ENCODE data around the gene ELSPBP1.
A peak's percentile ranks its signal among the peaks of the same experiment; 100 is the strongest.
"Not testable (repeated sequence)": the region's sequence is repeated elsewhere in the genome, so short reads cannot be mapped to it uniquely, and the experiment has no call there.

Gene ELSPBP1

DNA sequence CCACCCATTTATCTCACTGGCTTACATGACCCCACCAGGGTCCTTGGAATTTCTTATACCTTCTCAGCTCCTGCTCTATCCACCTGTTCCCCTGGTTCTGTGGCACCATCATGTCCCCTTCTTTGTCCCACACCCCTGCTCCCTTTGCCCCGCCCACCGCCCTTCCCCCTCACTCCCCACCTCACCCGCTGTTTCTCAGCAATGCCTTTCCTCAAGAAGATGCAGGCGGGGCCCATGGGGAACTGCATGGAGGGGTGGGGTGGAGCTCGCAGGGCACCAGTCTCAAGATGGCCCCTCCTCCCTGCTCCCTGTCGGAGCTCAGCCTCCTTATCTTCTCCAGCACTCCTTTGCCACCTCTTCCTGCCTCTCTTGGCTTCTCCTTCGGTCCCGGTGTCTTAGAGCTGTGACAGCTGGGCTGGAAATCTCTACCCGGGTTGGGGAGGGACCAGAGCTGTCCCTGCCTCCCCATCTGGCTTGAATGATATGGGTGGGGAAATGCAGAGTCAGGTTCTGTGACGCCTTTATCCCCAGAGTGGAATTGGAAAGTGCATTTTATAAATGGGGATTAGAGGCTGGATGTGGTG is 49.3 kb downstream of the ELSPBP1 start, which contains the start of gene CABP5:
Gene CABP5, minus strand, starts transcription at position 405 of the 584 bp plus-strand sequence. Its CDS starts 157 bp downstream, at position 248.
- no peak for DNase-seq (ENCODE audit: low spot score)

DNA sequence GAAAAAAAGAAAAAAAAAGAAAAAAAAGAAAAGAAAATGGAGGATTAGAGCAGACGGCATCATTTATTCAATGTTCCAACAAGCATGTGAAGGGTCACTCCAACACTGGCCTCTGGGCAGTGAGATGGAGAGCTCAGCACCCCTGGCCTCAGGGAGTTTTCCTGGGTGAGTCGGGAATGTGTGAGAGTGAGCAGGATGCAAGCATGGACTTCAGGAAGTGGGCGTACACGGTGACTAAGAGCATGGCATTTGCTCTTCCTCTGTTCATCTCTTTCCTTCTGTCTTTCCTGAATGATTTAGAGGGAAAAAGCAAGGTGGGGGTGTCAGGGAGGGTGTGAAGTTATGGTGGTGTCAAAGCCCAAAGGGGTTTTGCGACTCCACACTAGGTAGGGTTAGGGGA is 50.1 kb downstream of the ELSPBP1 start:
- DNase-seq (ENCODE audit: low spot score), result no peak

DNA sequence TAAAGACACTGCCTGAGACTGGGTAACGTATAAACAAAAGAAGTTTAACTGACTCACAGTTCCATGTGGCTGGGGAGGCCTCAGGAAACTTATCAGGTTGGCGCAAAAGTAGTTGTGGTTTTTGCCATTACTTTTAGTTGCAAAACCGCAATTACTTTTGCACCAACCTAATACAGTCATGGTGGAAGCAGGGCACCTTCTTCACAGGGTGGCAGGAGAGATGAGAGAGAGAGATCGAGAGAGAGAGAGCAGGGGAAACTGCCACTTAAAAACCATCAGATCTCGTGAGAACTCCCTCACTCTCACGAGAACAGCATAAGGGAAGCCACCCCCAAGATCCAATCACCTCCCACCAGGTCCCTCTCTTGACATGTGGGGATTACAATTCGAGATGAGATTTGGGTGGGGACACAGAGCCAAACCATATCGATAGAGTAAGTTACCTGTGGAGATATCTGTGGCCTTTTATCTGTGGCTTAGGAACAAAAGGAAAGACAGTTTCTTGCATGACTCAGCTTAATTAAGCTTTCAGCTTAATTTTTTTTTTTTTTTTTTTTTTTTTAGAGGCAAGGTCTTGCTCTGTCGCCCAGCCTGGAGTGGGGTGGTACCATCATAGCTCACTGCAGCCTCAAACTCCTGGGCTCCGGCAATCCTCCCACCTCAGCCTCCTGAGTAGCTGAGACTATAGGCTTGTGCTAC is 57.1 kb downstream of the ELSPBP1 start:
- peak; percentile 9 for DNase-seq (ENCODE audit: low spot score)

DNA sequence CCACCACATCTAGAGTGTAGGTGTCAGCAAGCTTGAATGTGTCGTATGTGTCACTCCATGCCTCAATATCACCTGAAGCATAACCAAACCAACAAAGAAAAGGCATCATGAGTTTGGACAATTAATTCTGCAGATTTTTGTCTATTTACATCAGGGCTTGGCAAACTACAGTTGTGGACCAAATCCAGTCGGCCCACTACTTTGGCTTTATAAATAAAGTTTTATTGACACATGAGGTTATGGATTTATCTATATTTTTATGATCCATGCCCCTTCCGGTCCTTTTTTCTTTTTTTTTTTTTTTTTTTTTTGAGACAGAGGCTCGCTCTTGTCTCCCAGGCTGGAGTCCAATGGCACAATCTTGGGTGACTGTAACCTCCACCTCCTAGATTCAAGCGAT is 58.6 kb downstream of the ELSPBP1 start:
- DNase-seq (ENCODE audit: low spot score), result no peak

DNA sequence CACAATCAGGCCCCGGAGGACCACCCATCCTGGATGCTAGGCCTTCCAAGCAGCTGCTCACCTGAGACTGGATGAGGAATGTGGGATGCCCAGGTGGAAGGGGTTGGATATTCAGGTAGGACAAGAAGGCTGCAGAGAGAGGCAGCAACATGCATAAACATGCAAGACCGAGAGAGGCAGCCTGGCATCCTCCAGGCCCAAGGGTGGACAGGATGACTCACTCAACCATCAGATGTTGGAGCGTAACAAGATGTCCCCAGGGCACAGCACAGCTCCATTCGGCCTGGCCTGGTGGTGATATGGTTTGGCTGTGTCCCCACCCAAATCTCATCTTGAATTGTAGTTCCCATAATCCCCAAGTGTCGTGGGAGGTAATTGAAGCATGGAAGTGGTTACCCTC is 59.4 kb downstream of the ELSPBP1 start:
- DNase-seq (ENCODE audit: low spot score), result no peak

DNA sequence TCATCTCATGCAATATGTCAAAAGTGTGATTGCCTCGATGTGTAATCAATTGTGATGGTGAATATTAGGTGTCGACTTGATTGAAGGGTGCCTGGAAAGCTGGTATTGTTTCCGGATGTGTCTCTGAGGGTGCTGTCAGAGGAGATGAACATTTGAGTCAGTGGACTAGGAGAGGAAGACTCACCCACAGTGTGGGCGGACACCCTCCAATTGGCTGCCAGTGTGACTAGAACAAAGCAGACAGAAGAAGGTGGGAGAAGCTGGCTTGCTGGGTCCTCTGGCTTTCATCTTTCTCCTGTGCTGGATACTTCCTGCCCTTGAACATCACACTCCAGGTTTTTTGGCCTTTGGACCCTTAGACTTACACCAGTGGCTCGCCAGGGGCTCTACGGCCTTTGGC is 64.9 kb downstream of the ELSPBP1 start:
- no peak for DNase-seq (ENCODE audit: low spot score)

DNA sequence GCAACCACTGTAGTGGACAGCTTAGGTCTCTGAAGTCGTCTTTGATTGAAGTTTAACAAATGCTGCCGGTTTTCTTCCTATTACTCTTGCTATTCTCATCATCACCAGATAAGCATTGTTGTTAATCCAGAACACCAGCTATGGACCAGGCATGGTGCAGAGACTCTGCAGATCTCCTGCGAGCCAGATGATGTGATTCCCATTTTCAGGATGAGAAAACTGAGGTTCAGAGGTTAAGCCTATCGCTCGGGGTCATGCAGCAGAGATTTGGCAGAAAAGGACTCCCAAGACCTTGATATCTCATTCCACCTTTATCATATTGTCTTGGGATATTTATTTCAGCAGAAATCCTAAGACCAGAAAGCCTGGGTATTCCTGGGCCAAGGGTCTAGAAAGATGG is 65.9 kb downstream of the ELSPBP1 start:
- DNase-seq (ENCODE audit: low spot score), result no peak

DNA sequence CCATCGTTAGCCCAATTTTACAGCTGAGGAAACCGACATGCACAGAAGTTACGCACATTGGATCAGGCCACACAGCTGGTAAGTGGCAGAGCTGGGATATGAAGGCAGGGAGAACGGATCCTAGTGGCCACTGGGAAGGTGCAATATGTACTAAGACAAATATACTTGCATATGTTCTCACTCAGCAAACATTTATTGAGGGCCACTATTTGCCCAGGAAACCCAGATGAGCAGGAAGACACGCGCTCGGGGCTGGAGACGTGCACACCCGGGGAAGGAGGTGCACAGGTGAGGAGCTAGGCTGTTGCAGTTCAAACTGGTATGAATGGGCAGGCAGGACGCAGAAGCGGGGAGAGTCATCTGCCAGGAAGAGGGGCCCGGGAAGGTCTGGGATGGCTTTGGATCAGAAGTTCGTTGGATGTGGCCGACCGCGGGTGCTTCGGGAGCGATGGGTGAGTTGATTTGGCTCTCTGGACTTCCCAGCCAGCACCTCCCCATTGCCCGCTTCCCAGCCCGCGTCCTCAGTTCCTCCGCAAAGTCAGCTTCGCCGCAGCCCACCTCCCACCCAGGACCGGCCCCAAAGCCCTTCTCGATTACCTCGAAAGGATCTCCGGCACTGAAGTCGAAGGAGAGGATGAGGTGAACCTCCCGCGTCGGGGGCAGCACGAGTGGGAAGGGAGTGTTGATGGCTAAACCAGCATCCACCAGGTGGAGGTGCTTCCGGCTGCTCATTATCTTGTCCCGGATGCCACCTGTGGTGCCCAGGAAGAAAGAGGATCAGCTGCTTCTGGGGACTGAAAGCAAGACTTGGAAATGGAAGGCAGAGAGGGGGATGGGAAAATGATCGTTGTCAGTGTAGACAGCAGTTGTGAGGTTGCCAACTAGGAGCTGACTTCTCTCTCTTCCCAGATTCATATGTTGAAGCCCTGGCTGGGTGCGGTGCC is 67.2 kb downstream of the ELSPBP1 start:
- DNase-seq (ENCODE audit: low spot score), result no peak

DNA sequence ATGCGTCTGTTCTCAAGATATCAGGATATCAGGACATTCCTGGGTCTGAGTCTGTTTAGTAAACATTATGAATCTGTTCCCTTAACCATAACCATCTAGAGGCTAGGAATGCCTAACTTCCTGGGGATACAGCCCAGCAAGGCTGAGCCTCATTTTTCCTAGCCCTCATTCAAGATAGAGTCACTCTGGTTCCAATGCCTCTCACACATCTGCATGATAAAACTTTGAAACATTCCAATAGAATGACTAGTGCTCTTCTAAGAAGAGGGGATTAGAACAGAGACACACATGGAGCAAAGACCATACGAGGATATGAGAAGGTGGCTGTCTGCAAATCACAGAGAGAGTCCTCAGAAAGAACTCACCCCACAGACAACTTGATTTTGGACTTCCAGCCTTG is 70.1 kb downstream of the ELSPBP1 start:
- no peak for DNase-seq (ENCODE audit: low spot score)

DNA sequence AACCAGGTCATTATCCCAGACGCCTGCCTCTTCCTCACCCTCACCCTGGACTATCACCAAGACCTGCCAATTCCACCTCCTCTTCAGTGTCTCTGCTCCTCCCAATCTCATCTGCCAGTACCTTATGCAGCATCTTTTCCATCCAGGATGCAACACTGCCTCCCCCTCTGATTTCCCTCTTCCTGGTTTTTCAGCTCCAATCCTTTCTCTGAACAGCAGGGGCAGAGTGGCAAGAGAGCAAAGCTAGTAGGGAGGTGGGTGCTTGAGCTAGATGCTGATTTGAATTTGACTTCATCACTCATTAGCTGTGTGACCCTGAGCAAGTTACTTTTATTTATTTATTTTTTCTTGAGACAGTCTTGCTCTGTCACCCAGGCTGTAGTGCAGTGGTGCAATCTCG is 75.0 kb downstream of the ELSPBP1 start:
- DNase-seq (ENCODE audit: low spot score), result no peak

DNA sequence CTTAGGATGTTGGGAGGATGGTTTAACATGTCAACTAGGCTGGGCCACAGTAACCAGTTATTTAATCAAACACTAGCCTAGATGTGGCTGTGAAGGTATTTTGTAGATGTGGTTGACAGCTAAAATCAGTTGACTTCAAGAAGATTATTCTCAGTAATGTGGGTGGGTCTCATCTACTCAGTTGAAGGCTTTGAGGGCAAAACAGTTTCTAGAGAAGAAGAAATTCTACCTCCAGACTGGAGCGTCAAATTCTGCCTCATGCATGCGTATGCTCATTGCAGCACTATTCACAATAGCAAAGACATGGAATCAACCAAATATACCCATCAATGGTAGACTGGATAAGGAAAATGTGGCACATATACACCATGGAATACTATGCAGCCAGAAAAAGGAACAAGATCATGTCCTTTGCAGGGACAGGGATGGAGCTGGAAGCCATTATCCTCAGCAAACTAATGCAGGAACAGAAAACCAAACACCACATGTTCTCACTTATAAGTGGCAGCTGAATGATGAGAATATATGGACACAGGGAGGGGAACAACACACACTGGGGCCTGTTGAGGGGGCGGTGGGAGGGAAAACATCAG is 75.8 kb downstream of the ELSPBP1 start:
- not testable (repeated sequence) for DNase-seq (ENCODE audit: low spot score)

All from NAMALWA (cell line).